ENCODE data around the gene GNAT1. TPM values are rescaled to one million over a fixed set of nuclear protein-coding genes. Genes with fewer than 3 reads are reported as not detected.

The GNAT1 gene
- total and polyA plus RNA-seq, 2 of the 13 experiments (the other 11 are each of a cell fraction or from before 2014, with no cell fraction given) = 0.15 TPM; not detected in 1

DNA sequence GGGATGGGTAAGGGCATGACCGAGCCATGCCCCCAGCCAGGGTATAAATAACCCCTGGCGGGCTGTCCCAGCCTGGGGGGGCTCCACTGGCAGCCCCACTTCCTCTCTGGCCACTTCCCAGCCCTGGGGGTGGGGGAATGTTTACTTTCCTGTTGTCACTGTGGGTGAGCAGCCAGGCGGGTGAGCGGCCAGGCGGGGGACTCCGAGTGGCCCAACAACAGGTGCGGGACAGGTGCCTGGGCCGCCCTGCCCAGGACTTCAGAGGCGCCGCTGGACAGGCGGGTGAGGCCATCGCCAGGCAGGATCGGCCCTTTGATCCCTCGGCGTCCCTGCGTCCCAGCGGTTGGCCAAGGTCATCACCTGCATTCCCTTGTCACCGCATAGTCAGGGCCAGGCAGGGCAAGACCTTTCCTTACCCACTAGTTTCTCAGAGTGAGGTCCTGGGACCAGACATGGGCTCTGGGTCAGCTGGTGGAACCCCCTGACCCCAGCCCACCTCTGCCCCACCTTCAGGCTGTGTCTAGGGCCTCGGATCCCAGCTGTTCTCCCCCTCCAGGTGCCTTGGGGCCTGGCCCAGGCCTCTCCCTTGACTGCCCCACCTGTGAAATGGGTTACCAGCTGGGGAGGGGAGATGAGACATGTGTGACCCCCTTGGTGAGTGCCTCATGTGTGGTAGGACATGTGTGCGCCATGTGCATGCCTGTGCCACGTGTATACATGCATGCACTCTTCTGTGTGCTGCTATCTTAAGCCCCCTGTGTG, 19.7 kb upstream of the GNAT1 start (continued):
- TF ChIP-seq MAFG (CRISPR knock-in tag; IDR thresholded peaks at IDR 0.05) = no peak
- peak; percentile 58; the same call in 1 of the 2 replicates for TF ChIP-seq YEATS2 (CRISPR knock-in tag; IDR thresholded peaks at IDR 0.05; ENCODE audit: borderline replicate concordance)
- TF ChIP-seq MTA3 (CRISPR knock-in tag; IDR thresholded peaks at IDR 0.05) = no peak
- TF ChIP-seq, protein P1, sequence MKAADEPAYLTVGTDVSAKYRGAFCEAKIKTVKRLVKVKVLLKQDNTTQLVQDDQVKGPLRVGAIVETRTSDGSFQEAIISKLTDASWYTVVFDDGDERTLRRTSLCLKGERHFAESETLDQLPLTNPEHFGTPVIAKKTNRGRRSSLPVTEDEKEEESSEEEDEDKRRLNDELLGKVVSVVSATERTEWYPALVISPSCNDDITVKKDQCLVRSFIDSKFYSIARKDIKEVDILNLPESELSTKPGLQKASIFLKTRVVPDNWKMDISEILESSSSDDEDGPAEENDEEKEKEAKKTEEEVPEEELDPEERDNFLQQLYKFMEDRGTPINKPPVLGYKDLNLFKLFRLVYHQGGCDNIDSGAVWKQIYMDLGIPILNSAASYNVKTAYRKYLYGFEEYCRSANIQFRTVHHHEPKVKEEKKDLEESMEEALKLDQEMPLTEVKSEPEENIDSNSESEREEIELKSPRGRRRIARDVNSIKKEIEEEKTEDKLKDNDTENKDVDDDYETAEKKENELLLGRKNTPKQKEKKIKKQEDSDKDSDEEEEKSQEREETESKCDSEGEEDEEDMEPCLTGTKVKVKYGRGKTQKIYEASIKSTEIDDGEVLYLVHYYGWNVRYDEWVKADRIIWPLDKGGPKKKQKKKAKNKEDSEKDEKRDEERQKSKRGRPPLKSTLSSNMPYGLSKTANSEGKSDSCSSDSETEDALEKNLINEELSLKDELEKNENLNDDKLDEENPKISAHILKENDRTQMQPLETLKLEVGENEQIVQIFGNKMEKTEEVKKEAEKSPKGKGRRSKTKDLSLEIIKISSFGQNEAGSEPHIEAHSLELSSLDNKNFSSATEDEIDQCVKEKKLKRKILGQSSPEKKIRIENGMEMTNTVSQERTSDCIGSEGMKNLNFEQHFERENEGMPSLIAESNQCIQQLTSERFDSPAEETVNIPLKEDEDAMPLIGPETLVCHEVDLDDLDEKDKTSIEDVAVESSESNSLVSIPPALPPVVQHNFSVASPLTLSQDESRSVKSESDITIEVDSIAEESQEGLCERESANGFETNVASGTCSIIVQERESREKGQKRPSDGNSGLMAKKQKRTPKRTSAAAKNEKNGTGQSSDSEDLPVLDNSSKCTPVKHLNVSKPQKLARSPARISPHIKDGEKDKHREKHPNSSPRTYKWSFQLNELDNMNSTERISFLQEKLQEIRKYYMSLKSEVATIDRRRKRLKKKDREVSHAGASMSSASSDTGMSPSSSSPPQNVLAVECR (CRISPR knock-in tag; IDR thresholded peaks at IDR 0.05; ENCODE audit: borderline replicate concordance) = peak; percentile 89; the same call in 1 of the 2 replicates
- TF ChIP-seq TBP (CRISPR knock-in tag; IDR thresholded peaks at IDR 0.05) = no peak
- TF ChIP-seq ZNF557 (CRISPR knock-in tag; IDR thresholded peaks at IDR 0.05) = no peak
- TF ChIP-seq GFI1 (CRISPR knock-in tag; IDR thresholded peaks at IDR 0.05; ENCODE audit: borderline replicate concordance) = peak; percentile 88
- TF ChIP-seq, protein P2, sequence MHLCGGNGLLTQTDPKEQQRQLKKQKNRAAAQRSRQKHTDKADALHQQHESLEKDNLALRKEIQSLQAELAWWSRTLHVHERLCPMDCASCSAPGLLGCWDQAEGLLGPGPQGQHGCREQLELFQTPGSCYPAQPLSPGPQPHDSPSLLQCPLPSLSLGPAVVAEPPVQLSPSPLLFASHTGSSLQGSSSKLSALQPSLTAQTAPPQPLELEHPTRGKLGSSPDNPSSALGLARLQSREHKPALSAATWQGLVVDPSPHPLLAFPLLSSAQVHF (CRISPR knock-in tag; IDR thresholded peaks at IDR 0.05) = no peak
- TF ChIP-seq, protein P3, sequence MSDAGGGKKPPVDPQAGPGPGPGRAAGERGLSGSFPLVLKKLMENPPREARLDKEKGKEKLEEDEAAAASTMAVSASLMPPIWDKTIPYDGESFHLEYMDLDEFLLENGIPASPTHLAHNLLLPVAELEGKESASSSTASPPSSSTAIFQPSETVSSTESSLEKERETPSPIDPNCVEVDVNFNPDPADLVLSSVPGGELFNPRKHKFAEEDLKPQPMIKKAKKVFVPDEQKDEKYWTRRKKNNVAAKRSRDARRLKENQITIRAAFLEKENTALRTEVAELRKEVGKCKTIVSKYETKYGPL (CRISPR knock-in tag; IDR thresholded peaks at IDR 0.05) = no peak
- peak; percentile 69; the same call in 1 of the 2 replicates for TF ChIP-seq ZNF644 (CRISPR knock-in tag; IDR thresholded peaks at IDR 0.05; ENCODE audit: low read depth)
- TF ChIP-seq ZNF713 (CRISPR knock-in tag; IDR thresholded peaks at IDR 0.05) = 0 out of 2 replicates have a peak, but pooled peaks have one; percentile 65
- TF ChIP-seq IRX3 (CRISPR knock-in tag; IDR thresholded peaks at IDR 0.05; ENCODE audit: borderline replicate concordance, low read depth) = no peak
- peak; percentile 54; the same call in 1 of the 2 replicates for TF ChIP-seq PHF20 (CRISPR knock-in tag; IDR thresholded peaks at IDR 0.05)
- TF ChIP-seq ZNF460 (CRISPR knock-in tag; IDR thresholded peaks at IDR 0.05; ENCODE audit: borderline replicate concordance) = peak; percentile 39; the same call in 1 of the 2 replicates
- peak; percentile 32; the same call in 1 of the 2 replicates for TF ChIP-seq ZNF33B (CRISPR knock-in tag; IDR thresholded peaks at IDR 0.05)
- peak; percentile 67 for TF ChIP-seq ZFX (CRISPR knock-in tag; IDR thresholded peaks at IDR 0.05; ENCODE audit: low read depth)
- TF ChIP-seq, protein P4, sequence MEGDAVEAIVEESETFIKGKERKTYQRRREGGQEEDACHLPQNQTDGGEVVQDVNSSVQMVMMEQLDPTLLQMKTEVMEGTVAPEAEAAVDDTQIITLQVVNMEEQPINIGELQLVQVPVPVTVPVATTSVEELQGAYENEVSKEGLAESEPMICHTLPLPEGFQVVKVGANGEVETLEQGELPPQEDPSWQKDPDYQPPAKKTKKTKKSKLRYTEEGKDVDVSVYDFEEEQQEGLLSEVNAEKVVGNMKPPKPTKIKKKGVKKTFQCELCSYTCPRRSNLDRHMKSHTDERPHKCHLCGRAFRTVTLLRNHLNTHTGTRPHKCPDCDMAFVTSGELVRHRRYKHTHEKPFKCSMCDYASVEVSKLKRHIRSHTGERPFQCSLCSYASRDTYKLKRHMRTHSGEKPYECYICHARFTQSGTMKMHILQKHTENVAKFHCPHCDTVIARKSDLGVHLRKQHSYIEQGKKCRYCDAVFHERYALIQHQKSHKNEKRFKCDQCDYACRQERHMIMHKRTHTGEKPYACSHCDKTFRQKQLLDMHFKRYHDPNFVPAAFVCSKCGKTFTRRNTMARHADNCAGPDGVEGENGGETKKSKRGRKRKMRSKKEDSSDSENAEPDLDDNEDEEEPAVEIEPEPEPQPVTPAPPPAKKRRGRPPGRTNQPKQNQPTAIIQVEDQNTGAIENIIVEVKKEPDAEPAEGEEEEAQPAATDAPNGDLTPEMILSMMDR (CRISPR knock-in tag; IDR thresholded peaks at IDR 0.05) = peak; percentile 45
- TF ChIP-seq GZF1 (CRISPR knock-in tag; IDR thresholded peaks at IDR 0.05) = peak; percentile 93
- TF ChIP-seq ZNF589 (CRISPR knock-in tag; conservative IDR thresholded peaks at IDR 0.05) = no peak
- TF ChIP-seq ZNF510 (CRISPR knock-in tag; IDR thresholded peaks at IDR 0.05; ENCODE audit: low read depth) = peak; percentile 59; the same call in 1 of the 2 replicates
- TF ChIP-seq ZNF879 (CRISPR knock-in tag; IDR thresholded peaks at IDR 0.05) = no peak
- TF ChIP-seq XBP1 (CRISPR knock-in tag; IDR thresholded peaks at IDR 0.05) = no peak
- TF ChIP-seq EHMT2 (IDR thresholded peaks at IDR 0.05; ENCODE audit: borderline replicate concordance, low read depth, low read length) = no peak; the same call in 1 of the 2 replicates

Measured in HepG2 (cell line).